H9 (cell line): ENCODE data around the gene SFRP2. TPM values are rescaled to one million over a fixed set of nuclear protein-coding genes. Genes with fewer than 3 reads are reported as not detected.
A peak's percentile ranks its signal among the peaks of the same experiment; 100 is the strongest.

Source experiments
- DNase-seq: peaks from one replicate; pipeline ENCODE4 v3.0.0-alpha.2; 2017
- H2AFZ ChIP-seq: one replicate; pipeline ENCODE4 v1.6.1; 2013; ENCODE audit warnings: mild to moderate bottlenecking, low read length, control low read depth, moderate library complexity
- H2AK5ac ChIP-seq: 2 replicates; pipeline ENCODE4 v1.6.1; 2013; ENCODE audit warnings: low read length, control low read depth, mixed read lengths; ENCODE audit not compliant: insufficient read length
- H2BK120ac ChIP-seq: one replicate; pipeline ENCODE4 v1.6.1; 2013; ENCODE audit warnings: low read depth, mild to moderate bottlenecking, low read length, control low read depth, inconsistent platforms; ENCODE audit not compliant: poor library complexity, severe bottlenecking
- H2BK12ac ChIP-seq: 2 replicates; pipeline ENCODE4 v1.6.1; 2013; ENCODE audit warnings: low read length, control low read depth, mixed read lengths, low read depth; ENCODE audit not compliant: insufficient read length
- H2BK15ac ChIP-seq: 2 replicates; pipeline ENCODE4 v1.6.1; 2013; ENCODE audit warnings: low read depth, low read length, control low read depth
- H2BK20ac ChIP-seq: one replicate; pipeline ENCODE4 v1.6.1; 2013; ENCODE audit warnings: low read depth, mild to moderate bottlenecking, low read length, control low read depth, inconsistent platforms; ENCODE audit not compliant: poor library complexity, severe bottlenecking
- H2BK5ac ChIP-seq: 2 replicates; pipeline ENCODE4 v1.6.1; 2013; ENCODE audit warnings: low read length, control low read depth, mixed read lengths; ENCODE audit not compliant: insufficient read length
- H3K14ac ChIP-seq: 2 replicates; pipeline ENCODE4 v1.6.1; 2013; ENCODE audit warnings: low read length, control low read depth; ENCODE audit not compliant: insufficient read depth
- H3K18ac ChIP-seq: 2 replicates; pipeline ENCODE4 v1.6.1; 2013; ENCODE audit warnings: low read depth, mild to moderate bottlenecking, mixed read lengths, low read length, control low read depth; ENCODE audit not compliant: insufficient read length
- H3K23ac ChIP-seq: 2 replicates; pipeline ENCODE4 v1.6.1; 2013; ENCODE audit warnings: low read length, control low read depth, mixed read lengths, low read depth; ENCODE audit not compliant: insufficient read length
- H3K23me2 ChIP-seq: 2 replicates; pipeline ENCODE4 v1.6.1; 2013; ENCODE audit warnings: low read depth, mild to moderate bottlenecking, mixed read lengths, low read length, control low read depth; ENCODE audit not compliant: insufficient read length, poor library complexity, severe bottlenecking
- H3K27ac ChIP-seq: 2 replicates; pipeline ENCODE4 v1.5.1; 2013; ENCODE audit warnings: low read length, control low read depth, mixed read lengths, low read depth; ENCODE audit not compliant: insufficient read length
- H3K27me3 ChIP-seq: 2 replicates; pipeline ENCODE4 v1.6.1; 2013; ENCODE audit warnings: low read length, control low read depth, inconsistent platforms; ENCODE audit not compliant: insufficient read depth
- H3K4ac ChIP-seq: 2 replicates; pipeline ENCODE4 v1.6.1; 2013; ENCODE audit warnings: low read depth, mild to moderate bottlenecking, control low read depth, inconsistent platforms, low read length, moderate library complexity
- H3K4me1 ChIP-seq: 2 replicates; pipeline ENCODE4 v1.6.1; 2013; ENCODE audit warnings: low read length, control low read depth, inconsistent platforms; ENCODE audit not compliant: insufficient read depth
- H3K4me2 ChIP-seq: 2 replicates; pipeline ENCODE4 v1.6.1; 2013; ENCODE audit warnings: low read length, control low read depth, mixed read lengths; ENCODE audit not compliant: insufficient read length, insufficient read depth
- H3K56ac ChIP-seq: 2 replicates; pipeline ENCODE4 v1.6.1; 2013; ENCODE audit warnings: low read depth, mild to moderate bottlenecking, mixed read lengths, low read length, control low read depth; ENCODE audit not compliant: insufficient read length
- H3K79me1 ChIP-seq: 2 replicates; pipeline ENCODE4 v1.6.1; 2013; ENCODE audit warnings: low read depth, mild to moderate bottlenecking, moderate library complexity, low read length, control low read depth, inconsistent platforms; ENCODE audit not compliant: insufficient read depth, poor library complexity, severe bottlenecking
- H3K79me2 ChIP-seq: 2 replicates; pipeline ENCODE4 v1.6.1; 2013; ENCODE audit warnings: low read length, control low read depth, inconsistent platforms; ENCODE audit not compliant: insufficient read depth
- H3K9ac ChIP-seq: 2 replicates; pipeline ENCODE4 v1.6.1; 2013; ENCODE audit warnings: low read length, control low read depth, mixed read lengths; ENCODE audit not compliant: insufficient read length; ENCODE audit errors: extremely low read depth
- H3K9me3 ChIP-seq: one replicate; pipeline ENCODE4 v1.6.1; 2013; ENCODE audit warnings: low read depth, low read length, inconsistent platforms; ENCODE audit not compliant: control insufficient read depth
- H3T11ph ChIP-seq: one replicate; pipeline ENCODE4 v1.6.1; 2013; ENCODE audit warnings: mild to moderate bottlenecking, low read length, control low read depth, inconsistent platforms
- H4K20me1 ChIP-seq: one replicate; pipeline ENCODE4 v1.6.1; 2013; ENCODE audit not compliant: control insufficient read depth, insufficient read length, insufficient read depth
- H4K5ac ChIP-seq: 2 replicates; pipeline ENCODE4 v1.6.1; 2013; ENCODE audit warnings: low read depth, mild to moderate bottlenecking, mixed read lengths, low read length, control low read depth; ENCODE audit not compliant: insufficient read length
- H4K8ac ChIP-seq: replicated peaks from 2 replicates; pipeline ENCODE4 v1.6.1; 2013; ENCODE audit warnings: low read length, control low read depth, mixed read lengths, low read depth; ENCODE audit not compliant: insufficient read length
- H4K91ac ChIP-seq: 2 replicates; pipeline ENCODE4 v1.6.1; 2013; ENCODE audit warnings: low read depth, mild to moderate bottlenecking, moderate library complexity, mixed read lengths, low read length, control low read depth; ENCODE audit not compliant: insufficient read length
- H3K27ac Mint-ChIP-seq, 3 experiments: 2 replicates in 2 of 3; 3 replicates in 1 of 3; pipeline ENCODE4 v1.8.0; 2020 to 2021; ENCODE audit warnings: mixed read lengths in 3 of 3, mild to moderate bottlenecking in 1 of 3, moderate library complexity in 1 of 3
- H3K27me3 Mint-ChIP-seq: 2 replicates; pipeline ENCODE4 v1.8.0; 2021; ENCODE audit warnings: low read depth, mild to moderate bottlenecking, moderate library complexity, mixed read lengths
- H3K36me3 Mint-ChIP-seq, 3 experiments: 2 replicates in 2 of 3; 3 replicates in 1 of 3; pipeline ENCODE4 v1.8.0; 2020 to 2021; ENCODE audit warnings: low read depth in 3 of 3, mixed read lengths in 3 of 3; ENCODE audit not compliant: insufficient read depth in 1 of 3
- H3K4me1 Mint-ChIP-seq, 2 experiments: 2 replicates each; pipeline ENCODE4 v1.8.0; 2020; ENCODE audit warnings: mixed read lengths in 2 of 2
- H3K4me3 Mint-ChIP-seq, 2 experiments: 2 replicates in 1 of 2; 3 replicates in 1 of 2; pipeline ENCODE4 v1.8.0; 2020 to 2021; ENCODE audit warnings: mild to moderate bottlenecking in 2 of 2, mixed read lengths in 2 of 2, moderate library complexity in 1 of 2
- H3K9me3 Mint-ChIP-seq, 2 experiments: 2 replicates in 1 of 2; 3 replicates in 1 of 2; pipeline ENCODE4 v1.8.0; 2020; ENCODE audit warnings: mild to moderate bottlenecking in 2 of 2, mixed read lengths in 2 of 2, moderate library complexity in 1 of 2
- CTCF ChIP-seq: fragments of 200-600 bp; sonication (generic); conservative IDR thresholded peaks from 3 replicates; pipeline ENCODE4 v1.8.0; 2021; ENCODE audit warnings: antibody characterized with exemption, mild to moderate bottlenecking
- WGBS: extraction: QIAGEN DNeasy Blood & Tissue Kit; methylation state at CpG from one replicate; pipeline ENCODE4 v1.1.7; 2013; ENCODE audit warnings: missing lambda C conversion rate, low lambda C conversion rate, mixed read lengths; ENCODE audit not compliant: insufficient read length; ENCODE audit errors: extremely low coverage; 5-methylcytosine and 5-hydroxymethylcytosine counted together
- total RNA-seq: library from RNA; stranded (reverse); gene quantifications from 2 replicates; pipeline ENCODE4 v1.2.1, GENCODE V29; 2021

The SFRP2 gene
- total RNA-seq, 1 experiment from 2014 or later: 156 TPM

GRCh38 chr4:153784166-153784699 lies 4.7 kb downstream of the SFRP2 start:
- H3K4me1 Mint-ChIP-seq: peaks cover 47 to 62% of the 10 kb centered on the region in 2 experiments
- Histone ChIP-seq H4K5ac (no peak overlapping the region), H3K18ac (no peak overlapping the region), H3K27ac (no peak overlapping the region), H3K23ac (no peak overlapping the region), H2BK15ac (no peak overlapping the region), H2AK5ac (no peak overlapping the region), H3K9me3 (no peaks in the 10 kb centered on the region), H3K56ac (no peak overlapping the region), H3K4me1 (peaks cover 2% of the 10 kb centered on the region; the same call in 1 of the 2 replicates), H3K4ac (no peak overlapping the region), H4K91ac (no peak overlapping the region), H3K27me3 (no peaks in the 10 kb centered on the region), H3T11ph (no peak overlapping the region), H3K14ac (no peak overlapping the region), H3K4me2 (no peak overlapping the region), H3K9ac (no peak overlapping the region), H4K20me1 (peaks cover 2% of the 10 kb centered on the region), H3K79me1 (no peaks in the 10 kb centered on the region), H4K8ac (no peak overlapping the region), H2BK20ac (no peak overlapping the region), H2AFZ (no peak overlapping the region), H2BK120ac (no peak overlapping the region), H2BK12ac (no peak overlapping the region), H3K23me2 (peaks cover 13% of the 10 kb centered on the region), H3K79me2 (peaks cover 24% of the 10 kb centered on the region; the same call in 1 of the 2 replicates), H2BK5ac (no peak overlapping the region)
- H3K4me3 Mint-ChIP-seq: peak overlapping the region in 1 of 2 experiments; percentile 66; a peak in 3 of 5 replicates
- TF ChIP-seq CTCF: no peak
- peak overlapping the region in 1 of 3 experiments; percentile 38; a peak in 2 of 7 replicates for H3K27ac Mint-ChIP-seq
- H3K27me3 Mint-ChIP-seq: peaks cover 14% of the 10 kb centered on the region
- H3K9me3 Mint-ChIP-seq: peaks cover 6 to 17% of the 10 kb centered on the region in 2 experiments; a peak in 3 of 5 replicates
- H3K36me3 Mint-ChIP-seq: peaks cover 37 to 78% (median 72%) of the 10 kb centered on the region in 3 experiments
- DNase-seq: no peak
- WGBS: no CpG with 5 or more reads among the region's 3 CpGs
